Muscle layer of duodenum (tissue), 2 donors: ENCODE results near the gene RFX1.
"Not testable (repeated sequence)": the region's sequence is repeated elsewhere in the genome, so short reads cannot be mapped to it uniquely, and the experiment has no call there.

Source experiments
- H3K27ac ChIP-seq: one replicate; pipeline ENCODE4 v1.7.0; 2013; ENCODE audit warnings: mild to moderate bottlenecking, low read length
- H3K27me3 ChIP-seq: one replicate; pipeline ENCODE4 v1.7.0; 2013; ENCODE audit warnings: low read depth, mild to moderate bottlenecking, control low read depth, low read length
- H3K36me3 ChIP-seq, 2 donors: one replicate each; pipeline ENCODE4 v1.7.0; 2013; ENCODE audit warnings: low read length in 2 of 2, control low read depth in 1 of 2, mild to moderate bottlenecking in 1 of 2; ENCODE audit not compliant: insufficient read depth in 2 of 2, control insufficient read depth in 1 of 2
- H3K4me1 ChIP-seq, 2 donors: one replicate each; pipeline ENCODE4 v1.7.0; 2013; ENCODE audit warnings: low read length in 2 of 2, mild to moderate bottlenecking in 2 of 2, control low read depth in 1 of 2, moderate library complexity in 1 of 2; ENCODE audit not compliant: insufficient read depth in 2 of 2, control insufficient read depth in 1 of 2
- H3K4me3 ChIP-seq, 2 donors: one replicate each; pipeline ENCODE4 v1.7.0; 2013; ENCODE audit warnings: low read length in 2 of 2, low read depth in 1 of 2, mild to moderate bottlenecking in 1 of 2
- H3K9me3 ChIP-seq, 2 donors: one replicate each; pipeline ENCODE4 v1.7.0; 2013; ENCODE audit warnings: low read length in 2 of 2, control low read depth in 1 of 2, mild to moderate bottlenecking in 1 of 2; ENCODE audit not compliant: control insufficient read depth in 1 of 2
- donor health status: healthy.

The RFX1 gene

GRCh38 chr19:13926715-13927114, 79.4 kb downstream of the RFX1 start:
- no peak overlapping the region for H3K4me3 ChIP-seq
- no peaks in the 10 kb centered on the region for H3K9me3 ChIP-seq
- H3K36me3 ChIP-seq, result peaks cover 16 to 64% of the 10 kb centered on the region in 2 donors
- no peaks in the 10 kb centered on the region for H3K4me1 ChIP-seq
- H3K27ac ChIP-seq, result no peak overlapping the region
- H3K27me3 ChIP-seq, result no peaks in the 10 kb centered on the region

GRCh38 chr19:13926010-13926409, 80.1 kb downstream of the RFX1 start:
- Histone ChIP-seq H3K27me3 (no peaks in the 10 kb centered on the region), H3K4me3 (no peak overlapping the region), H3K9me3 (no peaks in the 10 kb centered on the region), H3K36me3 (peaks cover 23 to 69% of the 10 kb centered on the region in 2 donors), H3K27ac (no peak overlapping the region), H3K4me1 (no peaks in the 10 kb centered on the region)

GRCh38 chr19:13923194-13923987, 82.7 kb downstream of the RFX1 start:
- H3K27me3 ChIP-seq, result no peaks in the 10 kb centered on the region
- peaks cover 27 to 75% of the 10 kb centered on the region in 2 donors for H3K36me3 ChIP-seq
- H3K9me3 ChIP-seq, result peaks cover 0 to 4% of the 10 kb centered on the region in 2 donors
- no peaks in the 10 kb centered on the region for H3K4me1 ChIP-seq
- H3K4me3 ChIP-seq, result no peak overlapping the region
- no peak overlapping the region for H3K27ac ChIP-seq

- not testable (repeated sequence) for H3K27me3 ChIP-seq, H3K9me3 ChIP-seq, H3K4me1 ChIP-seq, H3K4me3 ChIP-seq, H3K27ac ChIP-seq
- H3K36me3 ChIP-seq, result peaks cover 25 to 71% of the 10 kb centered on the region in 2 donors
Observed at GRCh38 chr19:13922118-13922517, 84.0 kb downstream of the RFX1 start.

- Histone ChIP-seq H3K27me3 (no peaks in the 10 kb centered on the region), H3K36me3 (peaks cover 15 to 61% of the 10 kb centered on the region in 2 donors), H3K4me1 (no peaks in the 10 kb centered on the region), H3K4me3 (peak overlapping the region in 1 of 2 donors; percentile 19), H3K27ac (no peak overlapping the region), H3K9me3 (peaks cover 0 to 4% of the 10 kb centered on the region in 2 donors)
Observed at GRCh38 chr19:13920940-13921747, 85.0 kb downstream of the RFX1 start.

- Histone ChIP-seq H3K9me3 (peaks cover 0 to 4% of the 10 kb centered on the region in 2 donors), H3K4me1 (no peaks in the 10 kb centered on the region), H3K4me3 (peak overlapping the region in 1 of 2 donors; percentile 19), H3K27ac (no peak overlapping the region), H3K27me3 (no peaks in the 10 kb centered on the region), H3K36me3 (peaks cover 15 to 60% of the 10 kb centered on the region in 2 donors)
Observed at GRCh38 chr19:13920524-13920923, 85.6 kb downstream of the RFX1 start.

GRCh38 chr19:13918726-13919411, 87.3 kb downstream of the RFX1 start:
- Histone ChIP-seq H3K4me3 (no peak overlapping the region), H3K9me3 (peaks cover 0 to 4% of the 10 kb centered on the region in 2 donors), H3K27ac (no peak overlapping the region), H3K4me1 (no peaks in the 10 kb centered on the region), H3K27me3 (no peaks in the 10 kb centered on the region), H3K36me3 (peaks cover 15 to 61% of the 10 kb centered on the region in 2 donors)

GRCh38 chr19:13917888-13918406, 88.2 kb downstream of the RFX1 start:
- H3K36me3 ChIP-seq, result peaks cover 16 to 59% of the 10 kb centered on the region in 2 donors

GRCh38 chr19:13914777-13915176, 91.3 kb downstream of the RFX1 start:
- Histone ChIP-seq H3K4me1 (no peaks in the 10 kb centered on the region), H3K36me3 (peaks cover 8 to 56% of the 10 kb centered on the region in 2 donors), H3K27me3 (no peaks in the 10 kb centered on the region), H3K27ac (no peak overlapping the region), H3K4me3 (no peak overlapping the region), H3K9me3 (no peaks in the 10 kb centered on the region)

More at GRCh38 chr19:13917888-13918406, 88.2 kb downstream of the RFX1 start:
- Histone ChIP-seq H3K27me3 (no peaks in the 10 kb centered on the region), H3K4me1 (no peaks in the 10 kb centered on the region), H3K4me3 (no peak overlapping the region), H3K9me3 (peaks cover 0 to 4% of the 10 kb centered on the region in 2 donors), H3K27ac (no peak overlapping the region)

GRCh38 chr19:13913352-13913751, 92.8 kb downstream of the RFX1 start:
- Histone ChIP-seq H3K27me3 (no peaks in the 10 kb centered on the region), H3K4me1 (no peaks in the 10 kb centered on the region), H3K36me3 (peaks cover 8 to 50% of the 10 kb centered on the region in 2 donors), H3K9me3 (no peaks in the 10 kb centered on the region), H3K27ac (no peak overlapping the region), H3K4me3 (no peak overlapping the region)
